CD1c-positive myeloid dendritic cell (primary cell): ENCODE results near the gene CACNA1C.

Experiments used
- DNase-seq: peaks from one replicate; pipeline ENCODE4 v3.0.0-alpha.2; 2016; ENCODE audit errors: extremely low spot score

Gene CACNA1C

GRCh38 chr12:2297658-2298057, 244.9 kb downstream of the CACNA1C start:
- DNase-seq = no peak

DNA sequence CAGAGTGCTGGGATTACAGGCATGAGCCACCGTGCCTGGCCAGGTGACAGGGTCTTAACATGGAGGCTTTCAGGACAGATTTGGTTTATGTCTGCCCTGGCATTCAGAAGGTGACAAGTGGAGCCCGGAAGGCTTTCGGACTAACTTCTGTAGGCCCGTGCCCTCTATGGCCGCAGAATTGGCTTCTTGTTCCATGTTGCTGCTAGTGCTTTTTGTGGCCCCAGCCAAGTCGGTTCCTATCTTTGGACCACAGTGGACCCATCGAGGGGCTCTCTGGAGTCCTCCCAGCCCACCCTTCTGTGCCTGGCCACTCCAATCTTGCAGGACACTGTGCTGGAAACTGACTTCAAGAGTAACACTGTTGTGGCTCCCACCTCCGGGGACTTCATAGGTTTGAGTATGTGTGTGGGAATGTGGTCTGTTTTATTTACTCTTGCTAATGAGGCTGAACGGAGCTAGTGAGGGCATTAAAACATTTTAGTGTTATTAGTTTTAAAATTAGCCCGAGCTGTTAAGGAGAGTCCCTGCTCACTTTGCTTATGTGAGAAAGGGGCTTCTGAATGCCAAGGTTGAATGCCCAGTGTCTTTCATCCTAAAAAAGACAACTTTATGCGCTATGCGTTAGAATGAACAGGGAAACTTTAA, 245.9 kb downstream of the CACNA1C start:
- no peak for DNase-seq

GRCh38 chr12:2299206-2299605, 246.4 kb downstream of the CACNA1C start:
- no peak for DNase-seq

DNA sequence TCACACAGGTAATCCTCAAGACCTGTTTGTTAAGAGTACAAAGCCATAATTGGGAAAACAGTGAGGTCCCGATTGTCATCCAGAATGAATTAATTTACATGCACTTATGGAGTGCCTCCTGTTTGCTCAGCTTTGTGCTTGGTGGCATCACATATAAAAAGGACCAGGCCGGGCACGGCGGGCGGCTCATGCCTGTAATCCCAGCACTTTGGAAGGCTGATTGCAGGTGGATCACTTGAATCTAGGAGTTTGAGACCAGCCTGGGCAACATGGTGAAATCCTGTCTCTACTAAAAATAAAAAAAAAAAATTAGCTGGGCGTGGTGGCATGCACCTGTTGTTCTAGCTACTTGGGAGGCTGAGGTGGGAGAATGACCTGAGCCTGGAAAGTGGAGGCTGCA, 247.4 kb downstream of the CACNA1C start:
- no peak for DNase-seq

DNA sequence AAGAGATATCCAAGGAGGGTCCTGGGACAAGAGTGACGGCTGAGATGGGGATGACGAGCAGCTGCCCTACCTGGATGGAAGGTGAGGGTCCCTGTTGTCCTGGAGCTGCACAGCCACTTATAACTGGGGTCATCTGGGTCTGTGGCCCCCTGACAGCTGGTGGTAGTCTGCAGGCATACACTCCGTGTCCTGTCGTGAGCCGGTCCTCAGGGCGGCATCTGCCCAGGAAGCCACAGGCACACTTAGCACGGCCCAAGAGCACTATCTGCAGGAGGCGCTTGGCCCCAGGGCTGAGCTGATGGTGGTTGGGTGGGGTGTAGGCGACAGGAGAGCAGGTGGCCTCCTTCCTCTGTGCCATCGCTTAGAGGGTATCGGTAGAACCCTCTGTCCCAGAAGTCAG, 248.1 kb downstream of the CACNA1C start:
- no peak for DNase-seq

GRCh38 chr12:2301531-2302461, 249.0 kb downstream of the CACNA1C start:
- DNase-seq = no peak

GRCh38 chr12:2302711-2303580, 250.2 kb downstream of the CACNA1C start:
- peak; percentile 27 for DNase-seq

GRCh38 chr12:2304223-2304622, 251.4 kb downstream of the CACNA1C start:
- DNase-seq = no peak

DNA sequence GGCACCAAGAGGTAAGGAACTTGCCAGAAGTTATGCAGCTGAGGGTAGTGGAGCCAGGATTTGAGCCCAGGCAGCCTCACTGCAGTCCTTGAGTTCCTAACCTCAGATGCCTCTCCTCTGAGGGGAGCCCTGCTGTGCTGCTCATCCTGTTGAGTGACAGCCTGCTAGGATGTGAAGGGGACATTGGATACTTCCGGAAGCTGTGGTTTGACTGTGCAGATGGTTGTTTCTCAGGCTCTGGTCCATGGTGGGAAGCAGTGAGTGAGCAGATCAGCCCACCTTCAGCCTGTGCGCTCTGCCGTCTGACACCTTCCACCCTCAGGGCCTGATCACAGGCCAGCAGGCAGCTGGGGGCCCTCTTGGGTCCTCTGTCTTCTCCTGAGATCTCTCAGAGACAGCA, 253.2 kb downstream of the CACNA1C start:
- DNase-seq = no peak

GRCh38 chr12:2306735-2307134, 253.9 kb downstream of the CACNA1C start:
- no peak for DNase-seq

- no peak for DNase-seq
These were observed 254.8 kb downstream of the CACNA1C start for GRCh38 chr12:2307550-2307949.

DNA sequence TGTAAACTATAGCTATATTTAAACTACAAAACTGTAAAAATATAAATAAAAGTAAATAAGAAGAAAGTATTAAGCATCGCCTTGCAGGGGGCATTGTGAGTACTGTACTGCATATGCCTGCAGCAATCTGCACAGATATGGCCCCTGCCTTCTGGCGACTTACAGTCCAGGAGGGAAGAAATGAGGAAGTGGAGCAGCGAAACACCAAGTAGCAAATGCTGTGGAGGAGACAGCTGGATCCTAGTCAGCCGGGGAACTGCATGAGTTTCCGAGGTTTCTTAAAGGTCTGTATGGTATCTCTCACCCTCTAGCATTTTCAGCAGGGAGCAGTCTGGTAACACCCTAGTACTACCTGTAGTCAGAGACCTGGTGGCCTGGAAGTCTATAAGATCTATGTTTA, 256.9 kb downstream of the CACNA1C start:
- DNase-seq = peak; percentile 25

DNA sequence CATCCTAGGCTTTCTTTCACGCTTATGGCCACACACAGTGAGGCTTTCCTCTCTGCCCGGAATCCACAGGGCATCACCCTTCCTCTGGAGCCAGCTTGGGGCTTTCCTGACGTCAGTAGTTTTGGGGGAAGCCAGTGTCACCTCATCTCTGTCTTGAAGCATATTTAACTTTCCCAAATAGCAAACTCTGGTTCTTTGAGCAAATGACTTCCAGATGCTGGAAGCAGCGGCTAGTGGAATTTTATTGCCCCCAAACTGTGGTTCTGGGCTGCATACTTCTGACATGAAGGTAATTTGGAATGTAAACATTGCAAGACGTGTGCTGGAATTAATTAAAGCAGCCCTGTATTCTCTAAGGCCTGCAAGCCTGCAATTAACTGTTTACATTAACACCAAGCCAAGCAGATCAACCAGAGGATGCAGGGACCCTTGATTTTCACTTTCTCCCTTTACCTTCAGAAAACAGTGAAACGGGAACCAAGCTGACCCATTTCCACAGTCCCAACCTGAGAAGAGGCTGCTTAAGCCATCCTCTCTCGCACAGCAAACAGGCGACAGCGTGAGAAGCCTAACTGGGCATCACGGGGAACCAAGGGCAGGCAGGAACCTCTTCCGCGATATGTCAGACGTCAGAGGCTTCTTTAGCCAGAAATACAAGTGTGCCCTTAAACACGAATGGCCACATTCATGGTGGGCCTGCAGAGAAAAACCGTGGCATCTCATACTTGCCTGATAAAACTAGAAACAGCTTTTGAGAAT, 258.4 kb downstream of the CACNA1C start:
- no peak for DNase-seq

GRCh38 chr12:2312175-2312574, 259.4 kb downstream of the CACNA1C start:
- DNase-seq = no peak

DNA sequence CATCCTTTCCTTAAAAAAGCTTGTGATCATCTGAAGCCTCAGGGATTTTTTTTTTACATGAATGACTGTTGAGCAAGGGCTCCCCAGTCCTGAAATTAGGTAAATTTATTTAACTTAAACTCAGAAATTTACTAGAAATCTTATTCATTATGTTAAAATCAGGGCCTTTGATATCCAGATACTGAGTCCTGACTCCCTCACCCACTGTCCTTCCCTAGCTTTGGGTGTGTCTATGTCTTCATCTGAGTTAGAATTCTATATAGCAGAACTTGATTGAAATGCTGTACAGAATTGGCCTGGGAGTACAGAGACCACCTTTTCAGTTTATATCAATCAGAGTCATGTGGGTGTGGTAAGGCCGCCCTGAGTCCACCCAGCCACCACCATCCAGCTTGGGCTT, 260.0 kb downstream of the CACNA1C start:
- DNase-seq = no peak

- DNase-seq = no peak
These were observed 261.7 kb downstream of the CACNA1C start for GRCh38 chr12:2314492-2314891.

DNA sequence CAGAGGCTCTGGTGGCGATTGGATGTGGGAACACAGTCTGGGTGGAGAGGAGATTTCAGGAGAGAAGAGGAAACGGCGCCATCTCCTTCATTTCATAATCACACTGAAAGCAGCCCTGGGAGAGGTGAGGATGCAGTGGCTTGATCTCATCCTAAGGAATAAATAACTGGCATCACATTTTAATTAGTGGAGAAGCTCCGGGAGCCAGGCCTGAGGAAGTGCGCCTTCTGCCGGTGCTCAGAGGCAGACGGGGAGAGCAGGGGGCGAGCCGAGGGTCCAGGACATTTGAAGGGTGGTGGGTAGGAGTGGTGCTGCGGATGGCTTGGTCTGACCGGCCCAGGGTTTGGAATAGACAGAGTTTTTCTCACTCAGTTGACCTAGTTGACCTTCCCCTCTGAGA, 265.0 kb downstream of the CACNA1C start:
- no peak for DNase-seq

GRCh38 chr12:2318286-2318685, 265.5 kb downstream of the CACNA1C start:
- no peak for DNase-seq

DNA sequence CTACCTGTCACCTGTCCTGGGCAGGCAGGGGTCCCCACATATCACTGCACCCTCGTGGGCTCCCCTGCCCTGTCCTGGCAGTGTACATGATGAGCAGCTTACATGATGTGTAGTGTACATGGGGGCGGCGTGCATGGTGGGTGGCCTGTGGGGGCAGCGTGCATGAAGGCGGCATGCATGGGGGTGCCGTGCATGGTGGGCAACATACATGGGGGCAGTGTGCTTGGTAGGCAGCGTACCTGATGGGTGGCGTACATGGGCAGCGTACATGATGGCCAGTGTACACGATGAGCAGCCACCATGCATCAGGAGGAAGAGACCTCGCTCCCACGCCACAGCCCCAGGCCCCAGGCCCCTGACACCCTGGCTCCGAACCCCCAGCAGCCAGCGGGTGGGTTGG, 266.3 kb downstream of the CACNA1C start:
- no peak for DNase-seq

DNA sequence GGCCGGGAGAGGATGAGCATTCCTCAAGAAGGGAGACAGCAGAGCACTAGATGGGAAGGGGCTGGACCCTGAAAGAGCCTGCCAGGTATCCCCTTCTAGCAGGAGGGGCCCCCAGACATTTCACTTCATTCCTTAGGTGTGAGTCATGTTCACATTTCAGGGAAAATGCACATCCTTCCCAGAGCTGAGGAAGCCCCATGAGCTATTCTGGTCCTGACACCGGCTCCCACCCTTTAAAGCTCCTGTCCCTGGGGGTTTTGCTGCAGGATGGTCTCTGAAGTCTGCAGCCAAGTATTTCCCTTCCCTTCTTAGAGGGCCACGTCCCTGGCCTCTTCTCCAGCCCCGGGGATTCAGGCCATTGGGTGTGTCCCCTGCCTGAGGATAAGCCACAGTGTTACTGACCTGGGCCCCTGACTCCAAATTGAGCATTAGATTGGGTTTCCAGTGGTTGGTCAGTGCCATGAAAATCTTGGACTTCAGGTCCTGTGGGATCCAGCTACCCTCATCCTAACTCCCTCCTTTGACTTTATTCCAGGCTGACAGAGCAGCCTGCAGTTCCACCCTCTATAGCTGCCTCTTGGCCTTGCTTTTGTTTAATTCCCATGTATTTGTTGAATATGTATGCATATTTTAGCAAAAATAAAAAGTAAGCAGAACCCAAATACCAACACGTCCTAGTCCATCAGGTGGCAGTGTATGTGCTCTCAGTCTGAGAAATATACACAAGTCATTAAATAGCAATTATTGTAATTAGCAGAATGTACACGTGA, 267.1 kb downstream of the CACNA1C start:
- no peak for DNase-seq

- no peak for DNase-seq
These were observed 268.1 kb downstream of the CACNA1C start for GRCh38 chr12:2320841-2321240.
